Measurements from ENCODE around the gene ALKBH8.
A peak's percentile ranks its signal among the peaks of the same experiment; 100 is the strongest.

The ALKBH8 gene

DNA sequence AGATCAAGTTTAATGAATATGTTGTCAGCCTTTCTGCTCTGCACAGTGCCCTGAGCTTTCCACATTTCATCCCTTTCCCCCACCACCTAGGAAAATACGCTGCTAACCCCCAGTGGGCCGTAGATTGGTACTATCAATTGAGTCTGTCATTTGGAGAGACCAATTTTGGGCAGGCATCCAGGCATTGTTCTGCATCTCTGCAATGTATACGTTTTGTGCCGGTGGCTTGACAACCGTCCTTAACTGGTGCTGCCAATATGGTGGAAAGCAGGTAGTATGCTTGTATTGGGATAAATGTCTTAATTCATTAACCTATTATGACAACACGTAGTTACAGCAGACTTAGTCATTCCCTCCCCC is 26.7 kb upstream of the ALKBH8 start:
- DNase-seq (ENCODE audit: low read depth, low spot score): no peak
- ChIA-PET CTCF (interaction anchor here (0.6 to 1.8 kb wide), 2 partner anchors 29 to 97 kb away, joined by 4 to 7 read pairs; no protein-coding TSS in a partner anchor), POLR2A (no interaction called here)
- no peak overlapping the region; the same call in 1 of the 2 replicates for H3K4me3 ChIP-seq (ENCODE audit: low read depth, low read length)
- TF ChIP-seq, protein P1, sequence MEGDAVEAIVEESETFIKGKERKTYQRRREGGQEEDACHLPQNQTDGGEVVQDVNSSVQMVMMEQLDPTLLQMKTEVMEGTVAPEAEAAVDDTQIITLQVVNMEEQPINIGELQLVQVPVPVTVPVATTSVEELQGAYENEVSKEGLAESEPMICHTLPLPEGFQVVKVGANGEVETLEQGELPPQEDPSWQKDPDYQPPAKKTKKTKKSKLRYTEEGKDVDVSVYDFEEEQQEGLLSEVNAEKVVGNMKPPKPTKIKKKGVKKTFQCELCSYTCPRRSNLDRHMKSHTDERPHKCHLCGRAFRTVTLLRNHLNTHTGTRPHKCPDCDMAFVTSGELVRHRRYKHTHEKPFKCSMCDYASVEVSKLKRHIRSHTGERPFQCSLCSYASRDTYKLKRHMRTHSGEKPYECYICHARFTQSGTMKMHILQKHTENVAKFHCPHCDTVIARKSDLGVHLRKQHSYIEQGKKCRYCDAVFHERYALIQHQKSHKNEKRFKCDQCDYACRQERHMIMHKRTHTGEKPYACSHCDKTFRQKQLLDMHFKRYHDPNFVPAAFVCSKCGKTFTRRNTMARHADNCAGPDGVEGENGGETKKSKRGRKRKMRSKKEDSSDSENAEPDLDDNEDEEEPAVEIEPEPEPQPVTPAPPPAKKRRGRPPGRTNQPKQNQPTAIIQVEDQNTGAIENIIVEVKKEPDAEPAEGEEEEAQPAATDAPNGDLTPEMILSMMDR (IDR thresholded peaks at IDR 0.05; ENCODE audit: insufficient read depth, low read length, missing control alignments): no peak

GRCh38 chr11:107591378-107592230 is 26.1 kb upstream of the ALKBH8 start:
- TF ChIP-seq, protein P1 (IDR thresholded peaks at IDR 0.05; ENCODE audit: insufficient read depth, low read length, missing control alignments): no peak
- POLR2A ChIA-PET: no interaction called here
- H3K4me3 ChIP-seq (ENCODE audit: low read depth, low read length): peak overlapping the region; percentile 66
- DNase-seq (ENCODE audit: low read depth, low spot score): no peak
- CTCF ChIA-PET: interaction anchor here (0.6 to 2.9 kb wide), 3 partner anchors 14 to 98 kb away, joined by 4 to 9 read pairs (median 7); no protein-coding TSS in a partner anchor

DNA sequence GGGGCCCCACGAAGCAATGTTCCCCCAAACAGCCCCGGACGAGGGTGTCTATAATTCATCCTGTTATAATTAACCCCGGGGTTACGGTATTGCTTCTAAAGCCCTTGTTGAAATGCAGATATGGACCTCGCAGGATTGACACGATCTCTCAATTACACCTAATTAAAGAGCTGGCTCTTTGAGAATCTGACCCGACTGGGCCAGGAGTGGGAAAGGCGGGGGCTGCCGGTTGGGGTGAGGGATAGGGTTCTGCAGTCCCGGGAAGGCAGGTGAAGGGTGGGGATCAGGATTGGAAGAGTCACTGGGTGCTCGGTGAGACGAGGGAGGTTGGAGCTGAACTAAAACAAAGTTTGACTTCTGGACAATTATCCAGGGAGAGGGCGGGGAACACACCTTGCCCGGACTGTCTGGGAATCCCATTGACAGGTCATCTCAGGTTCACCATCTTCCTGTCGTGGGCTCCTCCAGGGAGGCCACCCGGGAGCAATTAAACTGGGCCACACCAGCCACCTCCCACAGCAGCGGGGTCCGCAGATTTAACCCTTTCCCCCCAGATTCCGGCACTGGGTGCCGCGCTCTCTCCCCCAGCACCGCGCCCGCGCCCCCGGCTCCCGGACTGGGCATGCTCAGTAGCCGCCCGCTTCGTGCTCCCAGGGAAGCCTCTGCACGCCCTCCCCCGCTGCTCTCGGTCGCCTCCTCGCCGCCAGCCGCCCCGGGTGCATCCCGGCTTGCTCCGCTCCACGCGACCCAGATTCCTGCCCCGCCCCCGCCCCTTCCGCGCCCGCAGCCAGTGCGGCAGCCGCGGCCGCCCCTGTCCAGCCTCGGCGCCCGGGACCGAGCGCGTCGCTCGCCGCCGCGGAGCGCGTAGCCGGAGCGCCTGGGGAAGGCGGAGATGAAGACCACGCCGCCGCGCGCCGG is 25.2 kb upstream of the ALKBH8 start, which contains the start of gene ELMOD1:
ELMOD1 (plus strand) TSS at position 688 of the 918 bp plus-strand sequence. CDS start 27,043 bp downstream, outside the sequence.
- DNase-seq (ENCODE audit: low read depth, low spot score): no peak
- ChIA-PET POLR2A (no interaction called here), CTCF (interaction anchor here (1.2 to 2.9 kb wide), 6 partner anchors 13 to 209 kb away, joined by 3 to 9 read pairs (median 4); no protein-coding TSS in a partner anchor)
- peak within 1 kb of the TSS; percentile 66 for H3K4me3 ChIP-seq (ENCODE audit: low read depth, low read length)
- TF ChIP-seq, protein P1 (IDR thresholded peaks at IDR 0.05; ENCODE audit: insufficient read depth, low read length, missing control alignments): peak; percentile 30

DNA sequence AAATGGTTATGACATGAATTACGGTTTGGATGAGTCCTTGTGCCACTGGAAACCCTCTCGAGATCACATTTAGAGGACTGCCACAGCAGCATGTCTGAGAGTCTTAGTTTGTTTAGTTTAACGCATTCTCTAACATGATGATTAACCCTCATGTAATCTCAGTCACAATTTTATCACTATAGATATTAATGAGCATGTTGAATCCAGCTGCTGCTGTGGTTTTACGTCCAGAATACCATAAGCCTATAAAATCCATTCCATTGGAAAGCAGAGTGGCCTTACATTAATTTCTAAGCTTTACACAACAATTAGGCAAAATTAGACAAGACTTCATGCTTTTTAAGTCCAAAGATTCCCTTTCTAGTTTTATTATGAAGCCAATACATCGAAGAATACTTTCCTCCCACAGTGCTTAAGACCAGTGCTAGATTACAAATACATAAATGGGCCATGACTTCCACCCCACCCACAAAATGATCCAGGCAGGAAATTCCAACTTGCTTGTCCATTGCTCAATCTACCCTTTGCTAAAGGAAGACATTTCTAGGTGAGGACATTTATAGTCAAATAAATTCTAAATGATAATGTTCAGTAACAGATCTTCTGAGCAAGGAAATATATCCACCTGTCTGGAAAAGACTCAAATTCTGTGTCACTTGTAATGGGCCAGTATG is 21.9 kb upstream of the ALKBH8 start:
- no peak overlapping the region for H3K4me3 ChIP-seq (ENCODE audit: low read depth, low read length)
- CTCF ChIA-PET: interaction anchor here (1.4 to 2.5 kb wide), 3 partner anchors 10 to 102 kb away, joined by 3 to 15 read pairs (median 3); no protein-coding TSS in a partner anchor
- no peak for DNase-seq (ENCODE audit: low read depth, low spot score)
- TF ChIP-seq, protein P1 (IDR thresholded peaks at IDR 0.05; ENCODE audit: insufficient read depth, low read length, missing control alignments): no peak
- POLR2A ChIA-PET: no interaction called here

DNA sequence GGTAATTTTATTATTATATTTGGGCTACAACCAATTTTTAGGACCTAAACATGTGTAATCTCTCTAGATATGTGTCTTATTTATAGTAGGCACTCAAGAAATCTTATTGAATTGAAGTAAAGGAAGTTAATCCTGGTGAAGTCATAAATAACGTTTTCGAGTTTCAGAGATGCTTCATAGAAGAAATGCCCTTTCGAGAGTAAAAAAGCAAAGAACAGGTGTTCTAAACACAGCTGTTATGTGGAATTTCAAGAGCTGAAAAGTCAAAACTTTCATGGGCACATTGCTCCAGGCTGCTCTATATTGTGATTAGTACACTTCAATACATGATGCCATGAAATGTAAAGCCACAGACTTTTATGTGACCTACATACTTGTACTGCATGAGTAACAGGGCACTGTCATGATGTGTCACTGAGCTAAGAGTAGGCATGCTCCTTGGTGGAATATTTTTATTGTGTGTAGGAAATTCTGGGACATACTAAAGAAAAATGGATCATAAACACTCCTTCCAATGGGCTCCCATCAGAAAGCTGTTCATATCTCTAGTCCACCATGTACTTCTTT is 18.2 kb upstream of the ALKBH8 start:
- ChIA-PET CTCF (interaction anchor here (0.7 to 1.6 kb wide), 4 partner anchors 10 to 109 kb away, joined by 3 to 9 read pairs (median 3); no protein-coding TSS in a partner anchor), POLR2A (no interaction called here)
- DNase-seq (ENCODE audit: low read depth, low spot score): no peak

More for the DNA sequence above, 18.2 kb upstream of the ALKBH8 start:
- no peak overlapping the region for H3K4me3 ChIP-seq (ENCODE audit: low read depth, low read length)
- TF ChIP-seq, protein P1 (IDR thresholded peaks at IDR 0.05; ENCODE audit: insufficient read depth, low read length, missing control alignments): no peak

All from AG04449 (cell line).